ENCODE measurements around the gene LSM6.

The LSM6 gene

GRCh38 chr4:146146918-146147317 is 28.6 kb upstream of the LSM6 start:
- TF ChIP-seq, protein P1, sequence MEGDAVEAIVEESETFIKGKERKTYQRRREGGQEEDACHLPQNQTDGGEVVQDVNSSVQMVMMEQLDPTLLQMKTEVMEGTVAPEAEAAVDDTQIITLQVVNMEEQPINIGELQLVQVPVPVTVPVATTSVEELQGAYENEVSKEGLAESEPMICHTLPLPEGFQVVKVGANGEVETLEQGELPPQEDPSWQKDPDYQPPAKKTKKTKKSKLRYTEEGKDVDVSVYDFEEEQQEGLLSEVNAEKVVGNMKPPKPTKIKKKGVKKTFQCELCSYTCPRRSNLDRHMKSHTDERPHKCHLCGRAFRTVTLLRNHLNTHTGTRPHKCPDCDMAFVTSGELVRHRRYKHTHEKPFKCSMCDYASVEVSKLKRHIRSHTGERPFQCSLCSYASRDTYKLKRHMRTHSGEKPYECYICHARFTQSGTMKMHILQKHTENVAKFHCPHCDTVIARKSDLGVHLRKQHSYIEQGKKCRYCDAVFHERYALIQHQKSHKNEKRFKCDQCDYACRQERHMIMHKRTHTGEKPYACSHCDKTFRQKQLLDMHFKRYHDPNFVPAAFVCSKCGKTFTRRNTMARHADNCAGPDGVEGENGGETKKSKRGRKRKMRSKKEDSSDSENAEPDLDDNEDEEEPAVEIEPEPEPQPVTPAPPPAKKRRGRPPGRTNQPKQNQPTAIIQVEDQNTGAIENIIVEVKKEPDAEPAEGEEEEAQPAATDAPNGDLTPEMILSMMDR (IDR thresholded peaks at IDR 0.05; ENCODE audit: borderline replicate concordance, control extremely low read depth, extremely low read depth, insufficient read depth, missing control alignments) = no peak
- DNase-seq (ENCODE audit: low spot score) = no peak
- in situ Hi-C loops (cut with MboI; ENCODE audit: low sequenced_read_pairs, unreplicated experiment) = no loop called here

DNA sequence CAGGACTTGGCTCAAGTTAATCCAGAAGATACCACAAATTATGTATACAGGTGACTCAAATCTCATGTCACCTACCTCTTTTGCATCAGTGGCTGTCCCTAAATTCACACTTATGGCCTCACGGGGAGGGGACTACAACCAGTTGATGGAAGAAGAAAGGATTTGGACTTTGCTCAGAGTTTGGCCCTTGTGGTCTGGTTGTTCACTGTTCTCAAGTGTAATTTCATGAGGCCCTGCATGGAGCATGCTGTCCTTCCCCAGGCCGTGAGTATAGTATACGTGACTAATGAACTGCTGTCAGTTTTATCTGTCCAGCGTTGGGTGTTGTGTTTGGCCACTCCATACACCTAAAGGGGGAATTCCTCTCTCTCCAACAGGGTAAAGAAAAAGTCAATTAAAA is 27.5 kb upstream of the LSM6 start:
- in situ Hi-C loops (cut with MboI; ENCODE audit: low sequenced_read_pairs, unreplicated experiment) = no loop called here
- DNase-seq (ENCODE audit: low spot score) = no peak
- TF ChIP-seq, protein P1 (IDR thresholded peaks at IDR 0.05; ENCODE audit: borderline replicate concordance, control extremely low read depth, extremely low read depth, insufficient read depth, missing control alignments) = no peak

GRCh38 chr4:146154057-146154456 is 21.5 kb upstream of the LSM6 start:
- in situ Hi-C loops (cut with MboI; ENCODE audit: low sequenced_read_pairs, unreplicated experiment) = no loop called here
- TF ChIP-seq, protein P1 (IDR thresholded peaks at IDR 0.05; ENCODE audit: borderline replicate concordance, control extremely low read depth, extremely low read depth, insufficient read depth, missing control alignments) = no peak
- no peak for DNase-seq (ENCODE audit: low spot score)

GRCh38 chr4:146155152-146155724 is 20.3 kb upstream of the LSM6 start:
- DNase-seq (ENCODE audit: low spot score) = no peak
- in situ Hi-C loops (cut with MboI; ENCODE audit: low sequenced_read_pairs, unreplicated experiment) = no loop called here
- TF ChIP-seq, protein P1 (IDR thresholded peaks at IDR 0.05; ENCODE audit: borderline replicate concordance, control extremely low read depth, extremely low read depth, insufficient read depth, missing control alignments) = no peak

DNA sequence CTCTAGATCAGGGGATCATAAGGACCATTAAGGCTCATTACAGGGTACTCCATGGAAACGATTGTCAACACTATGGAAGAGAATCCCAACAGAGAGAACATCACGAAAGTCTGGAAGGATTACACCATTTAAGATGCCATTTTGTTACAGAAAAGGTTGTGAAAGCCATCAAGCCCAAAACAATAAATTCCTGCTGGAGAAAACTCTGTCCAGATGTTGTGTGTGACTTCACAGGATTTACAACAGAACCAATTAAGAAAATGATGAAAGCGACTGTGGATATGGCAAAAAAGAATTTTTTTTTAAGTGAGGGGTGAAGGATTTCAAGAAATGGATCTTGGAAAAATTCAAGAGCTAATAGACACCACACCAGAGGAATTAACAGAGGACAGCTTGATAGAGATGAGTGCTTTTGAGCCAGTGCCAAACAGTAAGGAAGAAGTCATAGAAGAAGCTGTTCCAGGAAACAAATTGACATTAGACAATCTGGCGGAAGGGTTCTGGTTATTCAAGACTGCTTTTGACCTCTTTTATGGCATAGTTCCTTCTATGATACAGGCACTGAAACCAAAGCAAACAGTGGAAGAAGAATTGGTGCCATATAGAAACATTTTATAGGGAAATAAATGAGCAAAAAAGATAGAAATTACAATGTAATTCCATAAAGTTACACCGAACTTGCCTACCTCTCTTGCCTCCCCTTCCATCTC is 17.3 kb upstream of the LSM6 start:
- TF ChIP-seq, protein P1 (IDR thresholded peaks at IDR 0.05; ENCODE audit: borderline replicate concordance, control extremely low read depth, extremely low read depth, insufficient read depth, missing control alignments) = no peak
- DNase-seq (ENCODE audit: low spot score) = no peak
- in situ Hi-C loops (cut with MboI; ENCODE audit: low sequenced_read_pairs, unreplicated experiment) = no loop called here

DNA sequence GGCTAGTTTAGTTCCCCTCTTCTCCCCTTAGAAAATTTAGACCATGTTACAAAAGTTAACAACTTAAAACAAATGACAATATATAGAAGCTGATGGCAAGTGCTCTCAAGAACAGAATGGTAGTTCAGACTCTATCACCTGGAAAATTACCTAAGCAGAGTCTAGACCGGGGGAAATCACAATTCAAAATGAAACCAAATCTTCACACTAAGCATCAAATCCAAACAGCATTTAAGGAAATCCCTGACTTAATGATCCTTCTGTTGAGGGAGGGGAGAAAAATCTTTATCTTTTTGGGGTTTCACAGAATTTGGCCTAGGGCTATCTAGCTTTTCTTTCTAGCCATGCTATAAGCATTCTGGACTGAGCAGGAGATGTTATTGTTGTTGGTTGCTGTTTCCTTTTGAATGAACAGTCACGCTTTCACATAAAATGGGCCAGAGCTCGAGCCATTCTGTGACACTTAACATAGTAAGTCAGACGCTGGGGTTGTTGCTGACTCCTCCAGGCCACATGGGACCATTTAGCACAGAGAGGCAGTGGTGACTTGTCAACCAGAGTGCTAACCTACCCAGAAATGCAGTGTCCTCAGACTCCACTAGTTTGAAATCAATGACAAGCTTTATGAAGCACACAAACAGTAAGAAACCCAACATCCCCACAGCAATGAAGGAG is 16.0 kb upstream of the LSM6 start:
- TF ChIP-seq, protein P1 (IDR thresholded peaks at IDR 0.05; ENCODE audit: borderline replicate concordance, control extremely low read depth, extremely low read depth, insufficient read depth, missing control alignments) = no peak
- no peak for DNase-seq (ENCODE audit: low spot score)
- in situ Hi-C loops (cut with MboI; ENCODE audit: low sequenced_read_pairs, unreplicated experiment) = no loop called here

Data from GM13976 (cell line).